Vagina (tissue), 2 donors: ENCODE results near the gene NT5C1A. TPM values are rescaled to one million over a fixed set of nuclear protein-coding genes. Genes with fewer than 3 reads are reported as not detected.

ENCODE experiments used
- DNase-seq, 2 donors: peaks; one replicate each; pipeline ENCODE4 v3.0.0-alpha.2; 2017; ENCODE audit errors: extremely low spot score in 2 of 2
- H3K27ac ChIP-seq: fragments of 200-600 bp; sonication (generic); one replicate; pipeline ENCODE4 v1.5.1; 2019
- H3K27me3 ChIP-seq: fragments of 200-600 bp; sonication (generic); one replicate; pipeline ENCODE4 v1.5.1; 2019
- H3K36me3 ChIP-seq, 2 donors: fragments of 200-600 bp; sonication (generic); one replicate each; pipeline ENCODE4 v1.5.1; 2017 to 2019
- H3K4me1 ChIP-seq: fragments of 200-600 bp; sonication (generic); one replicate; pipeline ENCODE4 v1.5.1; 2019
- H3K4me3 ChIP-seq, 2 donors: fragments of 200-600 bp; sonication (generic); 1 replicate in 1 of 2; 2 replicates in 1 of 2; pipeline ENCODE4 v1.5.1; 2016 to 2019
- H3K9me3 ChIP-seq: fragments of 200-600 bp; sonication (generic); one replicate; pipeline ENCODE4 v1.5.1; 2019
- POLR2A ChIP-seq, 2 donors: fragments of 450-650 bp; IDR thresholded peaks; one replicate each; pipeline ENCODE4 v1.6.1; 2017; ENCODE audit warnings: antibody characterized with exemption in 2 of 2, mild to moderate bottlenecking in 2 of 2, moderate library complexity in 2 of 2
- POLR2AphosphoS5 ChIP-seq, 2 donors: sonication (generic); formaldehyde crosslinking; IDR thresholded peaks; one replicate each; pipeline ENCODE4 v1.9.0; 2017; ENCODE audit warnings: antibody characterized with exemption in 2 of 2, mild to moderate bottlenecking in 2 of 2, low read depth in 1 of 2; ENCODE audit not compliant: insufficient read depth in 1 of 2
- intact Hi-C: fragments of 100-400 bp; cut with DNase I; formaldehyde crosslinking; loops from one replicate; pipeline ENCODE4 v1.15.1; 2023
- total RNA-seq: library from RNA; depleted of rRNA; stranded (reverse); fragments of >200 nt; gene quantifications from one replicate; pipeline ENCODE4 v1.2.3, GENCODE V29; 2016
- TF ChIP-seq, protein P1 (sequence below), 3 experiments: fragments of 450-650 bp in 2 of 3; fragments of 200-600 bp in 1 of 3; sonication (generic) in 1 of 3; IDR thresholded peaks; one replicate each; pipeline ENCODE4 v1.5.1; 2017 to 2019; ENCODE audit warnings: antibody characterized with exemption in 3 of 3, mild to moderate bottlenecking in 2 of 3, moderate library complexity in 2 of 3

The NT5C1A gene
- total RNA-seq, 1 donor from 2014 or later, result not detected

DNA sequence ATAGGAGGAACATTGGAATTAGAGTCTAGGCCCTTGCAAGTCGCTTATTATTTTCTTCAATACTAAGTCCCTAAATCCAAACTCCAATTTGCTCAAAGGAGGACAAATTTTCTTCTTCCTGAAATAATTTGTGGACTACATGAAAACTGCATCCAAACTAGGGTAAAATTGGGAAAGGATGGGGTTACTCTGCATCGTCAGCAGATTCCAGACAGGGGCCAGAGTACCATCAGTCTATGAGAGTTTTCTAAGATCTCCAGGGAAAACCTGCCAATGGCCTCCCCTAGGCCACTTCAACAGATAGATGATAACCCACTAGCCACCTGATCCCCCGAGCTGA lies 33.0 kb downstream of the NT5C1A start:
- TF ChIP-seq POLR2A (IDR thresholded peaks at IDR 0.05) (no peak), POLR2AphosphoS5 (IDR thresholded peaks at IDR 0.05; ENCODE audit: insufficient read depth in 1 of 2, low read depth in 1 of 2) (no peak)
- TF ChIP-seq, protein P1, sequence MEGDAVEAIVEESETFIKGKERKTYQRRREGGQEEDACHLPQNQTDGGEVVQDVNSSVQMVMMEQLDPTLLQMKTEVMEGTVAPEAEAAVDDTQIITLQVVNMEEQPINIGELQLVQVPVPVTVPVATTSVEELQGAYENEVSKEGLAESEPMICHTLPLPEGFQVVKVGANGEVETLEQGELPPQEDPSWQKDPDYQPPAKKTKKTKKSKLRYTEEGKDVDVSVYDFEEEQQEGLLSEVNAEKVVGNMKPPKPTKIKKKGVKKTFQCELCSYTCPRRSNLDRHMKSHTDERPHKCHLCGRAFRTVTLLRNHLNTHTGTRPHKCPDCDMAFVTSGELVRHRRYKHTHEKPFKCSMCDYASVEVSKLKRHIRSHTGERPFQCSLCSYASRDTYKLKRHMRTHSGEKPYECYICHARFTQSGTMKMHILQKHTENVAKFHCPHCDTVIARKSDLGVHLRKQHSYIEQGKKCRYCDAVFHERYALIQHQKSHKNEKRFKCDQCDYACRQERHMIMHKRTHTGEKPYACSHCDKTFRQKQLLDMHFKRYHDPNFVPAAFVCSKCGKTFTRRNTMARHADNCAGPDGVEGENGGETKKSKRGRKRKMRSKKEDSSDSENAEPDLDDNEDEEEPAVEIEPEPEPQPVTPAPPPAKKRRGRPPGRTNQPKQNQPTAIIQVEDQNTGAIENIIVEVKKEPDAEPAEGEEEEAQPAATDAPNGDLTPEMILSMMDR (IDR thresholded peaks at IDR 0.05), result no peak
- DNase-seq, result no peak
- H3K4me1 ChIP-seq, result peaks cover 9% of the 10 kb centered on the region
- no peaks in the 10 kb centered on the region for H3K36me3 ChIP-seq
- peak overlapping the region; percentile 75 for H3K27ac ChIP-seq
- H3K27me3 ChIP-seq, result no peaks in the 10 kb centered on the region
- no peaks in the 10 kb centered on the region for H3K9me3 ChIP-seq
- intact Hi-C loops, result no loop called here
- H3K4me3 ChIP-seq, result peak overlapping the region; percentile 38 to 45

DNA sequence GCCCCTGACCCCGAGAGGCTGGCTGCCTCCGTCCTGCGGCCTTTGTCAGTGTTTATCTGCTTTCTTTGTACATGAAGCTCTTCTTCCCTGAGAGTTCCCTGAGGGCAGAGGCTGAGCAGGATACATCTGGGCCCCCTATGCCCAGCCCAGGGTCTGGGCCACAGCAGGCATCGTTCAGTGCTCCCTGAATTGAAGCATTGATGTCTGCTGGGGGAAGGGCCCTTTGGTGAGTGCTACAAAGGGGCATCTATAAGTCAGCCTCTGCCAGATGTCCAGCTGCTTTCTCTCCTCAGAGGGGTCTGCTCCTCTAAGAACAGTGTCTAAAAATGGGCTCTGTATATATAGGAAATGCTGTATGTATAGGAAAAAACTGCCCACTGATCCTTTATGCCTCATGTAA lies 34.5 kb downstream of the NT5C1A start:
- H3K27ac ChIP-seq, result peak overlapping the region; percentile 6
- H3K4me3 ChIP-seq, result no peak overlapping the region
- TF ChIP-seq POLR2AphosphoS5 (IDR thresholded peaks at IDR 0.05; ENCODE audit: insufficient read depth in 1 of 2, low read depth in 1 of 2) (no peak), POLR2A (IDR thresholded peaks at IDR 0.05) (no peak)
- TF ChIP-seq, protein P1 (IDR thresholded peaks at IDR 0.05), result no peak
- DNase-seq, result no peak
- H3K9me3 ChIP-seq, result no peaks in the 10 kb centered on the region
- peaks cover 12% of the 10 kb centered on the region for H3K4me1 ChIP-seq
- intact Hi-C loops, result no loop called here
- H3K27me3 ChIP-seq, result no peaks in the 10 kb centered on the region
- no peaks in the 10 kb centered on the region for H3K36me3 ChIP-seq

GRCh38 chr1:39635871-39636210 lies 36.1 kb downstream of the NT5C1A start:
- peaks cover 21% of the 10 kb centered on the region for H3K4me1 ChIP-seq
- intact Hi-C loops, result no loop called here
- H3K36me3 ChIP-seq, result no peaks in the 10 kb centered on the region
- no peaks in the 10 kb centered on the region for H3K9me3 ChIP-seq
- no peaks in the 10 kb centered on the region for H3K27me3 ChIP-seq
- no peak overlapping the region for H3K4me3 ChIP-seq
- no peak for DNase-seq
- peak overlapping the region; percentile 1 for H3K27ac ChIP-seq
- TF ChIP-seq POLR2AphosphoS5 (IDR thresholded peaks at IDR 0.05; ENCODE audit: insufficient read depth in 1 of 2, low read depth in 1 of 2), result no peak
- TF ChIP-seq POLR2A (IDR thresholded peaks at IDR 0.05), result no peak
- TF ChIP-seq, protein P1 (IDR thresholded peaks at IDR 0.05), result no peak

- no peak for DNase-seq
- Histone ChIP-seq H3K4me1 (peaks cover 21% of the 10 kb centered on the region), H3K27me3 (no peaks in the 10 kb centered on the region), H3K4me3 (no peak overlapping the region), H3K36me3 (no peaks in the 10 kb centered on the region), H3K9me3 (no peaks in the 10 kb centered on the region), H3K27ac (peak overlapping the region; percentile 1)
- intact Hi-C loops, result no loop called here
- TF ChIP-seq POLR2AphosphoS5 (IDR thresholded peaks at IDR 0.05; ENCODE audit: insufficient read depth in 1 of 2, low read depth in 1 of 2), result no peak
- TF ChIP-seq POLR2A (IDR thresholded peaks at IDR 0.05), result no peak
- TF ChIP-seq, protein P1 (IDR thresholded peaks at IDR 0.05), result no peak
Measured at GRCh38 chr1:39635205-39635870, 36.6 kb downstream of the NT5C1A start.

DNA sequence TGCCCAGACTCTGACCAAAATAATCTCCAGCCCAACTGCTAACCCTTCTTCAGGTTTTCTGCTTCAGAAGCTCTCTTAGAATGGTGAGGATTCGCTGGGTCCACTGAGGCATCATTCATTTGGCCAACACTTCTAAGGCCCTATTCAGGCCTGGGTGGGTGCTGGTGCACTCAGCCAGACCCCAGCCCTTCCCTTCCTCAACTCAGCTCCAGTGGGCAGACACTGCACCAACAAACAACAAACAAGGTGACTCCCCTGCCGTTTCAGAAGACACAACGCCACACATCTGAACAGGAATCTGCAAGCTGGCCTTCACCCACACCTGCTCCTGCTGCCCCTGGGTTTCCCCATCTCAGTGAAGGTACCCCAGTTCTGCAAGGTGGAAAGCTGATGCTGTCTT lies 38.5 kb downstream of the NT5C1A start:
- Histone ChIP-seq H3K27ac (peak overlapping the region; percentile 30), H3K9me3 (no peaks in the 10 kb centered on the region)

More for the DNA sequence above, 38.5 kb downstream of the NT5C1A start:
- intact Hi-C loops, result no loop called here
- no peak for DNase-seq
- Histone ChIP-seq H3K27me3 (no peaks in the 10 kb centered on the region), H3K36me3 (no peaks in the 10 kb centered on the region), H3K4me1 (peaks cover 21% of the 10 kb centered on the region), H3K4me3 (peak overlapping the region; percentile 21 to 41)
- no peak for TF ChIP-seq POLR2AphosphoS5 (IDR thresholded peaks at IDR 0.05; ENCODE audit: insufficient read depth in 1 of 2, low read depth in 1 of 2)
- no peak for TF ChIP-seq POLR2A (IDR thresholded peaks at IDR 0.05)
- TF ChIP-seq, protein P1 (IDR thresholded peaks at IDR 0.05), result no peak
